ENCODE measurements around the gene NOS3. TPM values are rescaled to one million over a fixed set of nuclear protein-coding genes. Genes with fewer than 3 reads are reported as not detected.

Gene NOS3
- total RNA-seq, 4 donors from 2014 or later: 5.2 to 8.1 (median 6.3) TPM

- Histone ChIP-seq H3K27me3 (no peaks in the 10 kb centered on the region), H3K9me3 (no peaks in the 10 kb centered on the region), H3K4me3 (replicated peaks in 1 of 3) (no peak overlapping the region), H3K27ac (no peak overlapping the region), H3K4me1 (peaks cover 4 to 15% of the 10 kb centered on the region in 2 donors), H3K36me3 (peaks cover 28% of the 10 kb centered on the region in 2 donors)
- TF ChIP-seq POLR2A (IDR thresholded peaks at IDR 0.05): no peak
- intact Hi-C loops (cut with DNase I): loop anchor here (5.0 kb wide), 1 partner anchor 73 kb away; no protein-coding TSS in a partner anchor
- no peak for DNase-seq
- WGBS, 2 donors: 85 to 92% methylated on average over 2 to 5 of the region's 5 CpGs
These were observed 43.0 kb downstream of the NOS3 start for GRCh38 chr7:151033864-151034249.

DNA sequence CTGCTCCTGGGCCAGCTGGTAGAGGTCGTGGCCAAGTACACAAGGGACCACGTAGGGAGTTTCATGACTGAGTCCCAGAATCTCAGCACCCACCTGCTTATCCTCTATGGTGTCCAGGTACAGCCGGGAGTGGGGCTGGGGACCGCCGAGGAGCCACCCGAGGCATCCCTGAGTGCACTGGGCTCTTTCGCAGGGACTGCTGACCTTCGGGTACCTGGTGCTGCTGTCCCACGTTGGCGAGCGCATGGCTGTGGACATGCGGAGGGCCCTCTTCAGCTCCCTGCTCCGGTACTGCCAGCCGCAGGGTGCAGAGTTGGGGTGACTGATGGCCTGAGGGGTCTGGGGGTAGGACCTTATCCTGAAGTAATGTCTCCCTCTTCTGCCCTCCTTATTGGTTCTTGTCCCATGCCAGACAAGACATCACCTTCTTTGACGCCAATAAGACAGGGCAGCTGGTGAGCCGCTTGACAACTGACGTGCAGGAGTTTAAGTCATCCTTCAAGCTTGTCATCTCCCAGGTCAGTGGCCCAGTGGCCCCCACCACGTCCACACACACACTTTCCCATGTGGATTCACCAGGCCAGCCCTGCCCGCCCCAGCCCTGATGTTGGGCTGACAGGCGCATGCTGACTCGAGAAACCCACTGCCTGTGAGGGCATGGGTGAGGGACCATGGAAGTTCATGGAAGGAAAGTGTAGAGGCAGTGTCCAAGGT is 43.7 kb downstream of the NOS3 start:
- Histone ChIP-seq H3K27ac (no peak overlapping the region), H3K4me1 (peaks cover 0 to 15% of the 10 kb centered on the region in 2 donors), H3K9me3 (no peaks in the 10 kb centered on the region), H3K27me3 (no peaks in the 10 kb centered on the region), H3K4me3 (replicated peaks in 1 of 3) (no peak overlapping the region), H3K36me3 (peaks cover 28% of the 10 kb centered on the region in 2 donors)
- no peak for TF ChIP-seq POLR2A (IDR thresholded peaks at IDR 0.05)
- TF ChIP-seq CTCF (IDR thresholded peaks at IDR 0.05): no peak
- WGBS, 2 donors: 93 to 94% methylated on average over 8 to 17 of the region's 21 CpGs
- DNase-seq: no peak
- intact Hi-C loops (cut with DNase I): loop anchor here (5.0 kb wide), 1 partner anchor 73 kb away; no protein-coding TSS in a partner anchor

DNA sequence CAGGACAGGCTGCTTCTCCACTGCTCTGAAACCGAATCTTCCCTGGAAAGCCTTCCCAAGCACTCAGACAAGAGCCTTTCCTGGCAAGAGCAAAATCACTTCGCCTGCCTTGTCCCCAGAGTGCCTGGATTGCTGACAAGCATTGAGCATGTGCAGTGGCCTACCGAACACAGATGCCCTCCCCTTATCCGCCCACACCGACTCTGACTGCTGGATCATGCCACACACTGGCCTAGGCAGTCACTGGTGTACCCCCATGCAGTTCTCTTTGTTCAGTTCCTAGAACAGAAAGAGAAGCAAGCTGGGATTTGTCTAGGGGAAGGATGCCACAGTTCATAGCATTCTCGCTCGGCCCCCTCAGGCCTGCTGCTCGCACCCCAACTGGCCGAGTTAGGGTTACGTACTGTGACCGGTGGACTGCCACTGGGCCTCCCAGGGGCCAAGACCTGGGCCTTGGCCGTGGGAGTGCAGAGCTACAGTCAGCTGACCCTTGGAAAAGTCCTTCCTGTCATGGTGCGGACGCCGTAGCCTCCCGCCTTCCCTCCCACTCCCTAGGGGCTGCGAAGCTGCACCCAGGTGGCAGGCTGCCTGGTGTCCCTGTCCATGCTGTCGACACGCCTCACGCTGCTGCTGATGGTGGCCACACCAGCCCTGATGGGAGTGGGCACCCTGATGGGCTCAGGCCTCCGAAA is 44.4 kb downstream of the NOS3 start:
- no peak for TF ChIP-seq POLR2A (IDR thresholded peaks at IDR 0.05)
- no peak for TF ChIP-seq CTCF (IDR thresholded peaks at IDR 0.05)
- 93% methylated on average over 14 to 21 of the region's 21 CpGs for WGBS, 2 donors
- Histone ChIP-seq H3K36me3 (peaks cover 28% of the 10 kb centered on the region in 2 donors), H3K4me1 (peaks cover 0 to 16% of the 10 kb centered on the region in 2 donors), H3K4me3 (replicated peaks in 1 of 3) (no peak overlapping the region), H3K27me3 (no peaks in the 10 kb centered on the region), H3K9me3 (no peaks in the 10 kb centered on the region), H3K27ac (no peak overlapping the region)
- intact Hi-C loops (cut with DNase I): no loop called here
- DNase-seq: no peak

DNA sequence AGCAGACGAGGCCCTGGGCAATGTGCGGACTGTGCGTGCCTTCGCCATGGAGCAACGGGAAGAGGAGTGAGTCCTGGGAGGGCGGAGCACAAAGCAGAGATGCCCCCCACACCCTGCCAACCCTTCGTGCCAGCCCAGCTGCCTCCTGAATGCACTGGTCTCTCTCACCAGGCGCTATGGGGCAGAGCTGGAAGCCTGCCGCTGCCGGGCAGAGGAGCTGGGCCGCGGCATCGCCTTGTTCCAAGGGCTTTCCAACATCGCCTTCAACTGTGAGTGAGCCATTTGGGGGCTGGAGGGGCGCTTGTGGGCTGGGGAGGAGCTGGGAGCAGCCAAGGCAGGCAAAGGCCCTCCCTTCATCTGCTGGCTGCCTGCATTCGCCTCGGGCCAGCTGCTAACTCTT is 45.1 kb downstream of the NOS3 start:
- H3K27ac ChIP-seq: no peak overlapping the region
- DNase-seq: no peak
- no peaks in the 10 kb centered on the region for H3K27me3 ChIP-seq
- H3K36me3 ChIP-seq: peaks cover 28% of the 10 kb centered on the region in 2 donors
- H3K4me3 ChIP-seq (replicated peaks in 1 of 3): no peak overlapping the region
- no peak for TF ChIP-seq CTCF (IDR thresholded peaks at IDR 0.05)
- TF ChIP-seq POLR2A (IDR thresholded peaks at IDR 0.05): no peak
- no peaks in the 10 kb centered on the region for H3K9me3 ChIP-seq
- WGBS, 2 donors: 94 to 95% methylated on average over 11 to 17 of the region's 17 CpGs
- intact Hi-C loops (cut with DNase I): no loop called here
- peaks cover 0 to 16% of the 10 kb centered on the region in 2 donors for H3K4me1 ChIP-seq

DNA sequence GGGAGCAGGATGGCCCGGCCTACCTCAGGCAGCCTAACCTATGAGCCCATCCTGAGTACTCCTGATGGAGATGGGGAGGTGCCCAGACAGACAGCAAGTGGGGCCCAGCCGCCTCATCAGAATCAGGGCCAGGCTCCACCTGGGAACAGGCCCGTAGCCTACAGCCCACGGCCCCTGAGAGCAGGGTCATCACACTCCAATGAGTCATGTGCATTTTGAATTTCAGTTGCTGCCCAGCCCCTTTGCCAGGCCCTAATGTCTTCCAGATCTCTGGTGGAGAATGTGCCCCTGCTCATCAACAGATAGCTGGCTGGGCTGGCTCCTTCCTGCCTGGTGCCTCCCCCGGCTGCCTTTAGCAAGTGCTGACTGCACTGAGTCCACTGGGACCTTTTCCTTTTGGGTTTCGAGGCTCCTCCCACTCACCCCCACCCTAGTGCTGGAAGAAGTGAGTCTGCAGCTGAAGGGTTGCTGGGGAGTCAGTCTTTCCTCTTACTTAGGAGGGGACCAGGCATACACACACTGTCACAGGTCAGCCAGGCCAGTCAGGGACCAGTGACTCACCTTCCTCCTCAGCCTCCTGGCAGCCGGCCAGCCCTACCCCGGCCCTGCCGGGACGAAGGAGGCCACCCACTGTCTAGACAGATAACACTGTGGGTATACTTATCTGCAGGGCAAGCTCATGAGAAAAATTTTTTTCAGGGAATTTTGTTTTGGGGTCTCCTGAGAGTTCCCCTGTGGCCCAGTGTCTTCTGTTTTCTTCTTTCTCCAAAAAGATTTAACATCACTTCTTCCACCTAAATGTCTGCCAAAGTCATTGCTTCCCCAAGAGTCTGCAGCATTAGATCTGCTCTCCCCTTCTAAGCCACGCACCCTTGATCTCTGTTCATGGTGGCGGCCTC is 48.4 kb downstream of the NOS3 start:
- H3K27ac ChIP-seq: peak overlapping the region in 2 of 3 donors; percentile 41 to 53
- intact Hi-C loops (cut with DNase I): no loop called here
- peaks cover 0 to 16% of the 10 kb centered on the region in 2 donors for H3K4me1 ChIP-seq
- DNase-seq: peak; percentile 39 to 43
- H3K36me3 ChIP-seq: peaks cover 26 to 28% of the 10 kb centered on the region in 2 donors
- WGBS, 2 donors: 42 to 64% methylated on average over 11 to 12 of the region's 12 CpGs
- H3K4me3 ChIP-seq (replicated peaks in 1 of 3): no peak overlapping the region
- no peaks in the 10 kb centered on the region for H3K27me3 ChIP-seq
- no peaks in the 10 kb centered on the region for H3K9me3 ChIP-seq
- TF ChIP-seq POLR2A (IDR thresholded peaks at IDR 0.05): no peak
- TF ChIP-seq CTCF (IDR thresholded peaks at IDR 0.05): no peak

Measured in thyroid gland (tissue), 4 donors.